GM10847 (cell line): ENCODE data around the gene SEMA5A.

Source experiments
- POLR2A ChIP-seq: IDR thresholded peaks from 2 replicates; pipeline ENCODE4 v1.6.1; 2011; ENCODE audit not compliant: insufficient read length; ENCODE audit errors: extremely low read depth

Gene SEMA5A

DNA sequence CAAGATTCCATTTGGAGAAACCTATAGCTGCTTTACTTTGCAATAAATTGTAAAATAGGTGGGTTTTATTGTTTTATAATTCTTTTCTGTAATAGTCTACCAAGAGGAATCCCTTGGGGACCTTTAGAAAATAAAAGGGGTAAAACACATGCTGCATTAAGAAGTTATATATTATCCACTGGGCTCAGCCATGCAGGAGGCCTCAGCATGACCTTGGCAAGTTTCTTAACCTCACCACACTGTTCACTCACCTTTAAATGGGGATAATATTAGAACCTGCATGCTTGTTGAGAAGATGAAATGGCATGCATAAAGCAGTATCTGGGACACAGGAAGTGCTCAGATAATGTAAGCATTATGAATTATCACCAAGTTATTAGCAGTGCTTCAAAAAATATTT is 120.2 kb downstream of the SEMA5A start:
- no peak for TF ChIP-seq POLR2A

DNA sequence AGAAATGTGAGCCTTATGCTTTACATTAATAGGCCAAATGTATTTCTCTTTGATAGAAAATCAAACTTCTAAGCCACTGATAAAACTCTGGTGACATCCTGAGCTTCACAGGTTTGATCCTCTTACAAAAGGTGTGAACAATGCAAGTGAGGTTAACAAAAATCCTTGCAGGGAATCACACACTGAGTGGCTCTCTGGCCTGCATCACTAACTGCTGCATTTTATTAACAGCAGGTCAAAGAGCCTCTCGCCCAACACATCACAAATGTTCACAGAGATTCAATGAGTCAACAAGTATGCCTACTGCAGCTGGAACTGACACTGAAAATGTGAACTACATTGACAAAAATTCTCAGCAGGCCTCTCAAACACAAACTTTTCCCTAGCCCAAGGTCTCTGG is 122.3 kb downstream of the SEMA5A start:
- no peak for TF ChIP-seq POLR2A

DNA sequence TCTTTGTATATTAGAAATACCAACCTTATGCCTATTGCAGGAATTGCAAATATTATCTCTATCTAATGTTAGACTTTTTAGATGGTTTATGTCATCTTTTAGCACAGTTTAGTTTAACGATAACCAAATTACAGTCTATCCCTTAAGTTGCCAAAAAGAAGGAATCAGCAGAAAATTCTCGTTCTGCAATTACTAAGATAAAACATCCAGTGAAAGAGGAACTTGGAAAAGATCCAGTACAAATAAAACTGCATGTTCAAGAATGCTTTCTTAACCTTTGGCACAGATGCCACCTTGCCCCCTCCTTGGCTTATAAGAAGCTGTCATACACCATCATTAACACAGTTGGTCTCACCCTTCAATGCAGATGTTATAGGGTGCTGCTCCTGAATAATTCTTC is 124.0 kb downstream of the SEMA5A start:
- TF ChIP-seq POLR2A = no peak

DNA sequence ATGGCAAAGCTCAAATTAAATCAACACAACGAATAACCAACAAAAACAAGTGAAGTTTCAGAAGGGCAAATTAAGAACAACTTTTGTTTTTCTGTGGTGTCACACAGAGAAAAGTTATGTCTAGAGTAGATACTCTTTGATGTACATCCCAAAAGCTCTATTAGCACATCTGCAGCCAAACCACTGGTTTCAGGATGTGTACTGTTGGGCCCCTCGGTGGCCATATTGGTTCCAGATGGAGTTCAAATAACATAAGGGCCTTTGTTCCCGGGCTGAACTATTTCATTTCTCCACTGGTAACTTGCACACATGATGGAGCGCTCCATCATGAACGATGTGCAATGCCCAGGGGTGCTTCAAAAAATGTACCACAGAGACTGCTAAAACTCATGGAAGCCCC is 126.1 kb downstream of the SEMA5A start:
- no peak for TF ChIP-seq POLR2A

DNA sequence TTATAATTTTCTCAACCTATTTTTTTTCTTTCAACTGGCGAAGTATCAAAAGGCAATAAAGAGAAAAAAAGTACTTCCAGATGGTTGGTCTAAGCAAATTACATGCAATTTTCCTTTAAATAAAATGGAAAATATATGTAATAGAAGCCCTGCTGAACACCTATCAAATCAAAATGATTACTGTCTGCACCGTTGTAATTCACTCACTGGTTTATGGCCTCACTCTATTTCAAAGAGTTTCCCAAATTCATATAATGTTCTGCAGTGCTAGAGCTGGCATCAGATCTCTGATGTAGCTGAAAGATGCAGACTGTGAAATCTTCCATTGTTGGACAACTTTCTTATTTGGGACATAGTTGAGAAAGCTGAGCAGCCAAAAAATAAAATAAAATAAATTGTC is 130.3 kb downstream of the SEMA5A start:
- no peak for TF ChIP-seq POLR2A

DNA sequence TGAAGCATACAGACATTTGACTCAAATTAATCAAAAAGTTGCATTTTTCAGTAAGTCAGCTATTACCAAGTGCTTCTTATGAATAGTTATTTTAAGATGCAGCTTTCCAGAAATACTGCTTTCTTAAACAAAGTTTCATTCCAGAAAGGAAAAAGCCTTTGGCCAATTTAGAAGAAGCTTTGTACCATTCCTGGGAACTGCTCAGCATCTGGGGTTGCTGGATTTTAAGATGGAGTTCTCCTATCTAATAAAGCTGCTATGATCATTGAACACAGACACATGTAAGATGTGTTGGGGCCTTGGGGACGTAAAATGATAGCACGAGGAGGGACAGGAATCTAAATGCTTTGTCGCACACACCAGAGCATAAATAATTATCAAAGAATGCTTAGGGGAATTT is 130.8 kb downstream of the SEMA5A start:
- TF ChIP-seq POLR2A = no peak

DNA sequence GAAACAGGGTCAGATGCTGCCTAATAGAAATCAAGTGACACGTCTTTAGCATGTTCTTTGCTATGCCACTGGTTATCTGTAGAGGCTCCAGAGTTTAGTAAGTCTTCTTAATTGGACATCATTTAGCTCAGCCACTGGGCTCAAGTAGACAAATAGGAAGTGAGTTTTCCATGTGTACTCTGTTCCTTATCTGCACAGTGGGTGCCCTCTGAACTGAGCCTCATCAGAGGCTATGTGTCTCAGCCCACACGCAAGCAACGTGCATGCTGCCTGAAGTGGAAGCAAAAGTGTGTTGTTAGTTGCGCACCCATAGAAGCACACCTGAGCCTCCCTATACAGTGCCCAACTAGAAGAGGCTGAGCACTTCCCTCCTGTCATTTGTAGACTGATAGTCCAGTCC is 134.7 kb downstream of the SEMA5A start:
- TF ChIP-seq POLR2A = no peak

DNA sequence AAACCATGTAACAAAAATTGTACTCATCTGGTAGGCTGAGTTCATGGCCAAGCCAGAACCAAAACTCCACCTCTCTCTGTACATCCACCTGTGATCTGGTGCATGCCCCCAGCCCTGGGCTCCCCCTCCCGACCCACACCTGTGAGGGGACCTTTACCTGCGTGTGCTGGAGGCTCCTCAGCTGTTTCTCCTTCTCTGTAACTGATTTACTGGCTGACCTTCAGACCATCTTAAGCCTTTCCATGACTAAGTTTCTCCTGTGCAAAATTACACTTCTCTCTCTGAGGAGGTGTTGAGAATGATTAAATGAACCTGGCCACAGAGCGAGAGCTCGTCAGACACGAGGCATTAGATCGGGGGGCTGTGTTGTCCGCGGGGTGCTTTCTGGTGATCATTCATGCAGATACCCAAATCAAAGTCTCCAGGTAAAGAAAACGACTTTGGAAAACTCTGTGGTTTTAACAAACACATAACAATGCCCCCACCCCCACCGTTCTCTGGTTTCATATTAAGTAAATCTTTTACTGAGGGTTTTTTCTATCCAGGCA is 136.4 kb downstream of the SEMA5A start:
- no peak for TF ChIP-seq POLR2A

DNA sequence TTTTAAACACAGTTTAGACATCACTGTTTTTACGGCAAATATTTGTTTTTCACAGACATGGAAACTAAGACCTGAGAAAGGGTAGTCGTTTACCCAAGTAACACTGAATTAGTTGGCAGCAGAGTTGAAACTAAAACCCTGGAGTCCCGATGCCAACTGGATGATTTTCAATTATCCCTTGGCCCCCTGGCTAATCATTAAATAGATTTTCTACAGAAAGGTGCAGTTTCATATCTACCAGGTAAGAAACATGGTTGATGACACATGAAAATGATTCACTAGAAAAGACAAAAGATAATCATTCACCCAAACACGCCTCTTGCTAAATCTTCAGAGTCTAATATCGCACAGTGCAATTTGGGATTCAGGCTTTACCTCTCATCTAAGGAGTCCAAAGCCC is 136.9 kb downstream of the SEMA5A start:
- TF ChIP-seq POLR2A = no peak

DNA sequence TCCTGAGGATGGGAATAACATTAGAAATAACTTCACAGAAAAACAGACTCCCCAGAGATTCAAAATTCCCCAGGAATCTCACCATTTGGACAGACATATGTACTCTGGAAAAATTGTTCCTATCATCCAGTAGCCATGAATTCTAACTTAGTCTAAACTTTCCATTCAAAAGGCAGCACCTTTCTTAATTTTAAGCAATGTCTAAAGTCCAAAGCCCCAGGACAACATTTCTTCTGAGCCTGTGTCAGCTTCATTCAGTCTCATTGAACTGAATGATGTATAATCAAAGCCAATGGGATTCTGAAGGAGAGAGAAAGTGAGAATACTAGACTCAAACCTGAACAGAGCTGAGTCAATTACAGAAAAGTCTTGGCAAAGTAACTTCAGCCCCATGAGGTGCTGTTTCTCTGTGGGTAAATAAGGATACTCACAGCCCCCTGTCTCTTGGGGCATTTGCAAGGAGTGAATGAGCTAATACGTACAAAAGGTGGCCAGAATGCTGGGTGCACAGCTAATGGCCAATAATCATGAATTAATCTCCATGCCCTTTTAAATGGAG is 140.6 kb downstream of the SEMA5A start:
- TF ChIP-seq POLR2A = no peak

DNA sequence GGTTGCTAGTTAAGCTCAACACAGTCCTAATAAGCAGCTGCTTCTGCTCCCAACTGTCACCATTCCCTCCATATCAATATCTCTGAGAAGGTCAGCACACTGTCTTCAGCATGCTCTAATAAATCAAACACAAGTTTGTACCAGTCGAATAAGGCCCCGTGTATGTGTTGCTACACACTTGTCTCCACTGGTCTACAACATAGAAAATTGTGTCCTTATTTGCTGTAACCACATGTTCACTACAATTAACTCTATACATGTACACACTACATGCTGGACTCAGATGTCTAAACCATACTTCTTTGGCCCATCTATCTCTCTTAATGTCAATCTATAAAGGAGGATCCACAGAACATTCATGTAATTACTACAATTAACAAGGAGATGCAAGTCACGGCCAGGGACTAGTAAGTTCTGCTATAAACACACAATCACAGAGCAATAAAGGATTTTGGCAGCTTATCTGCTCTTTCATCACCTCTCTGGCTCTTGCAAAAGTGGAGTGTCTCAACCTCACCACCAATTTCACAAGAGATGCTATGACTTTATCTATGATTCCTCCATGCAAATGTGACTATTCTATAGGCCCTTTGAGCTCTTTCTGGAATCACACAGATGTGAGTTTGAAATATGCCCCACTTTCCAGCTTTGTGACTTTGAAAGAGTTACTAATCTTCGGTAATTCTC is 143.9 kb downstream of the SEMA5A start:
- no peak for TF ChIP-seq POLR2A

DNA sequence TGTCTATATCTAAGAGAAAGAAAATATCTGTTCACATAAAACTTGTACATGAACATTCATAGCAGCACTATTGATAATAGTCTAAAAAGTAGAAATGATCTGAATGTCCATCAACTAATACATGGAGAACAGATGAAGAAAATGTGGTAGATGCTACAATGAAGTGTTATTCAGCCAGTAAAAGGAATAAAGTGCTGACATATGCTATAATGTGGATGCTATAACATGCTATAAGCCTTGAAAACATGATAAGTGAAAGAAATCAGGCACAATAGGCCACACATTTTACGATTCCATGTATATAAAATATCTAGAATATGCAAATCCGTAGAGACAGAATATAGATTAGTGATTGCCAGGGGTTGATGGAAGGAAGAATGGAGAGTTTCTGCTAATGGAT is 146.8 kb downstream of the SEMA5A start:
- no peak for TF ChIP-seq POLR2A

DNA sequence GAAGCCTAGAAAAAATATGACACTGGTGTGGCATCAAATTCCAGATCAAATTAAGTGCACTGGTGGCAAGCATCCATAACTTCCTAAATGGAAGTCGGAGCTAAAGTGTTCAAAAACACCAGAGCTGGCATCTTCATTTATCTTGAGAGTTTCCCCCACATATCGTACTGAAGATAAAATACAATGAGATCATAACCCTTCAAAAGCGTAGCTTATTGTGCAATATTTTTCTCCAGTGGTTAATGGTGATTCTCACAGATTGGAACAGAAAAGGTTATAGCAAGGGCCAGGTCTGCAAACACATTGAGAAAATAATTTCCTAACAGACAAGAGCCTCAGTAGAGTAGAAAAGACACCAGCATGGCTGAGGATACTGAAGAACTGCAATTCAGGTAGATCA is 147.6 kb downstream of the SEMA5A start:
- no peak for TF ChIP-seq POLR2A

DNA sequence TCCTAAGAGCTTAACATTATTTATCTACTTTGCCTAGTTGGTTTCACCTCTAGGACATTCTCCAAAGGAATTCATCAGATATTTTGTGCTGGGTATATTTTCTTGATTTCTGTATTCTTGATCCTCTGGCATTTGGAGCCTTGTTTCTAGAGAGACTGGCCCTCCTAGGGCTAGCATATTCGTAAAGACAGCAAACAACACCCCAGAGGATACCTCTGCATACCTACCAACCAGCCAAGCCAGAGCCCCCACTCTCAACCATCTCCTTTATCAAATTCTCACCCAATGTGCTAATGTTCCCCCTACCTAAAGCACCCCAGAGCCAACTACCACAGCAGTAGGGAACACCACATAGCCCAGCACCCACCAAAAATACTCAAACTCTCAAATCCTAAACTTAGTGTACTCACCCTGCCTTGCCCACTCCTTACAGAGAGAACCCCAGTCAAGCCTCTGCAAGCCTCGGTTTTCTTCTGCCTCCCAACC is 149.5 kb downstream of the SEMA5A start:
- TF ChIP-seq POLR2A = no peak

DNA sequence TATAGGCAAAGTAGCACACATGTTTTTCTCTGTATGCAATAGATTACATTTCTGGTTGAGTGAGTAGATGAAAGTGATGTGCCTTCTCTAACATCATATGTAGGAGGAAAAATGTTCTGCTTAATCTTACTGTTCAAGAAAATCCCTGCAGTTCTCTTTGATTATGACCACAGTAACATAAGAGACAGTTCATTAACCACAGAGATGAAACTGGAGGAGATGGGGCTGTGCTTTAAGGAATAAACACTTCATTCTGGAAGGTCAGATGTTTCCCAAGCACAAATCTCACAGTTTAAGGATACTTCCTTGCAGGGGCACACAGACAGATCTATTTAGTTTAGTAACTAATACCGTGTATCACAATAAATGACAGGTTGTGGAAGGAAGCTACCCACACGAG is 150.2 kb downstream of the SEMA5A start:
- no peak for TF ChIP-seq POLR2A

DNA sequence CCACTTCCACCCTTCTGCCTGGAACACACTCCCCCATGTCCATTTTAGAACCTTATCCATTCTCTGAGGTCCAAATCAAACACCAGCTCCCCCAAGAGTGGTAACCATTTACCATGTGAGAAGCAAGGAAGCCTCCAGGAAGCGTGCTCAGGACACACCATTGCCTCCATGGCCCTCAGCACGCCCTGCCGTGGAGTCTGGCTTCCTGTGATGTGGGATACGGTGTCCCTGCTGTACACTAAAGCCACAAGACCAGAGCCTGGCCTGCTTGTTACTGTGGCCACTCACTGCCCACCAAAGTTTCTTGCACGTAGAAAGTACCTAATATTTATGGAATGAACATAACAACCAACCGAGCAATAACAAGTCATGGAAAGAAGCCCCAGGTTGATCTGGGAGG is 151.7 kb downstream of the SEMA5A start:
- no peak for TF ChIP-seq POLR2A

DNA sequence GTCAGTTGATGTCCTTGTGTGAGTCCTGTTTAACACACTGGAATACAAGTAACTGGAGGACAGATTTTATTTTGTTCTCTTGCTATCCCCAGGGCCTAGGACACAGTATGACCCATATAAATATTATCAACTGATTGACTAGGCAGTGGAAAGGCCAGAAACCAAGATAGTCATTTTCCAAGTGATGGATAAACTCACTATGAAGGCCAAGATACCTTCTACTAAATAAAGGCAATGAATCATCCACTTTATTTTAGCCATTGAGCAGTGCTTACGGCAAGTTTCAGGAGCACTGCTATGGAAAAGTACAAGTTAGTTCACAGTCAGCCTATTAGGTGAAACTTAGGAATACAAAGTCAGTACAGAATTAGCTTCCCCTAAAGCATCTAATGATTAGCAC is 153.2 kb downstream of the SEMA5A start:
- TF ChIP-seq POLR2A = no peak

DNA sequence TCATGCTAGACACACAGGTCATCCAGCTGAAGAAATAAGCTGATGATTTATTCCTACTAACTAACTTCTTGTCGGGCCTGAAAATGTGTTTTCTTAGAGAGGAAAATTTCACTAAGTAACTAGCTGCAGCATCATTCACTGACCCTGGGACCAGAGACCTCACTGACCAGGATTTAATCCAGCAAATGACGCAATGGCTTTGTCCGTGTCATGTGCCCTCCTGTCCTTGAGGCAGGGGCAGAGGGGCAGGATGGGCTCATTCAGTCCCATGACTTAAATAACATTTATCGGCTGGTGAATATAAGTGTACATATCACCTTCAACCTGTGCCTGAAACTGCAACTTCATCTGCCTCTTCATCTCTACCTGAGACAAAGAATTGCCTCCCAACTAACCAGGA is 154.8 kb downstream of the SEMA5A start:
- TF ChIP-seq POLR2A = no peak

DNA sequence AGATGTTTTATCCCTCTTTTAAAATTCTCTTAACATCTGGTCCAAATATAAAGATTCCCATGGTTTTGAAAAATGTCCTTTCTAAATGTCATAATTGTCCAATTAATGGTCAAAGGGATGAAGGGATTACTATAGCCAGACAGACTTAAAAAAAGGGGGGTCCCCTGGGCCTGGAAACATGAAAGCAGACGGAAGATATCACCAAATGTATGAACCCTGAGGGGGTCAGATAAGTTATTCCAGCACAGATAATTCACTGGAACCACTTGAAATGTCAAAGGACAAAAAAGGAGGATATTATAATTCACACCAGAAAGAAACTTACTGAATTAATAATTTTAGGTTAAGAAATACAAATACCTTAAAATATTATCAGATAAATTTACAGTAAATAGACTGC is 155.8 kb downstream of the SEMA5A start:
- TF ChIP-seq POLR2A = no peak
